ENCODE measurements around the gene EEA1.

DNA sequence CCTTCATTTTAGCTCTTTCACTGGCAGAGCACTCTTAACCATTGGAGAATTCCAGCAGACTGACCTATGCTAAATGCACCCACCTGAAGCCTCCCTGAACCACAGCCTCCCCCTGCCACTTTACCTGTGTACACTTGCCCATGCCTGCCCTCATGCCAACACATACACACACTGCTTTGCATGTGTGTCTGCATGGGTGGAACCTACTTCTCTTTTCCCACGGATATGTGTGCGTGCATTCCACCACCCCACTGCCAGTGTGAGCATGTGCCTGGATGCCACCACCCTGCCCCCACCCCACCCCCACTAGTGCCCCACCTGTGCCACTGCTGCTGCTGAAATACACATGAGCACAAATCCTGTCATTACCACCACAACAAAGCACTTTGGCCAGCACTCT lies 49.5 kb upstream of the EEA1 start:
- TF ChIP-seq CTCF (IDR thresholded peaks at IDR 0.05) (no peak), POLR2A (IDR thresholded peaks at IDR 0.05) (no peak)
